NB4 (cell line): ENCODE results near the gene KLF6.

Source experiments
- POLR2A ChIP-seq: IDR thresholded peaks from 2 replicates; pipeline ENCODE4 v1.6.1; 2011; ENCODE audit warnings: mild to moderate bottlenecking; ENCODE audit not compliant: insufficient read length; ENCODE audit errors: extremely low read depth
- TF ChIP-seq, protein P1 (sequence below): IDR thresholded peaks from 2 replicates; pipeline ENCODE4 v1.6.1; 2011; ENCODE audit warnings: low read depth, low read length

DNA sequence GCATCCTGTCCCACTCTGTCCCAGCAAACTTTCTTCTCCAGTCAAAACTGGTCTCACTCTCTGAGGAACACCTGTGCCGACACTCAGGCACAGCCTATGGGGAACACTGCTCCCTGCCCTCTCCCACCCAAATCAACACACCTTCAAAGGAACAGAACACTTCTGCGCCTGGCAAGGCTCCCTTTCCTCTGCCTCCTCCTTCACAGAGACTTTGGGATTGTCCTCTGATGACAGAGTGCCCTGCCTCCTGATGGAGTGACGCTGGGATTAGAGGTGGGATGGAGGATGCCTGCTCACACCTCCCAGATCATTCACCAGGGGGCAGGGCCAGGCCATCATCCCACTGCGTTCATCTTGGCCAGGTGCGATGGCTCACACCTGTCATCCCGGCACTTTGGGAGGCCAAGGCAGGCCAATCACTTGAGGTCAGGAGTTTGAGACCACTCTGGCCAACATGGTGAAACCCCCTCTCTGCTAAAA, 26.5 kb downstream of the KLF6 start:
- TF ChIP-seq POLR2A: no peak
- TF ChIP-seq, protein P1, sequence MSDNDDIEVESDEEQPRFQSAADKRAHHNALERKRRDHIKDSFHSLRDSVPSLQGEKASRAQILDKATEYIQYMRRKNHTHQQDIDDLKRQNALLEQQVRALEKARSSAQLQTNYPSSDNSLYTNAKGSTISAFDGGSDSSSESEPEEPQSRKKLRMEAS: no peak
